ENCODE results near the gene ZNF610.
A peak's percentile ranks its signal among the peaks of the same experiment; 100 is the strongest.

- peak in 1 of 2 donors; percentile 30 for TF ChIP-seq CTCF (conservative IDR thresholded peaks at IDR 0.05 in 1 of 2, IDR thresholded peaks at IDR 0.05 in 1 of 2; ENCODE audit: low read depth in 1 of 2, low read length in 2 of 2)
- TF ChIP-seq EZH2 (IDR thresholded peaks at IDR 0.05; ENCODE audit: low read length, missing control alignments) = no peak
These were observed 39.1 kb upstream of the ZNF610 start, which contains the start of gene ZNF480 for GRCh38 chr19:52296773-52297600.
